Esophagus muscularis mucosa (tissue), 3 donors: ENCODE measurements around the gene CCDC127.
"Not testable (repeated sequence)": the region's sequence is repeated elsewhere in the genome, so short reads cannot be mapped to it uniquely, and the experiment has no call there.

Experiments
- POLR2A ChIP-seq: fragments of 450-650 bp; IDR thresholded peaks from one replicate; pipeline ENCODE4 v1.6.1; 2017; ENCODE audit warnings: antibody characterized with exemption, moderate library complexity, mild to moderate bottlenecking, low read depth
- TF ChIP-seq, protein P1 (sequence below), 3 experiments: fragments of 200-600 bp in 2 of 3; fragments of 450-650 bp in 1 of 3; sonication (generic) in 2 of 3; IDR thresholded peaks; one replicate each; pipeline ENCODE4 v1.5.1; 2017 to 2019; ENCODE audit warnings: antibody characterized with exemption in 3 of 3, mild to moderate bottlenecking in 2 of 3, moderate library complexity in 1 of 3

DNA sequence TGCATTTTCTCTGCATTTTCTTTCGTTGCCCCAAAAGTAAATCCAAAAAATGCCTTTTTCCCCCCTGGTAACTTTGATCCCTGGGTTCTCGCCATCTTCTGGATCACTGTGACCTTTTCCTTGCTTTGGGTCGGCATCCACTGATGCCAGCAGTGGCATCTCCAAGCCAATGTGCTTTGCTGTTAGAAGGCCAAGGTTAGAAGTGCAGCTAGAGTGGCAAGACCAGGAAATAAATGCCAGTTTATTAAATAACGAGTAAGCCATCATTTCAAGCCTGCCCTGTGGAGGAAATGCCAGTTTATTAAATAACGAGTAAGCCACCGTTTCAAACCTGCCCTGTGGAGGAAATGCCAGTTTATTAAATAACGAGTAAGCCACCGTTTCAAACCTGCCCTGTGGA, 33.6 kb upstream of the CCDC127 start:
- TF ChIP-seq, protein P1, sequence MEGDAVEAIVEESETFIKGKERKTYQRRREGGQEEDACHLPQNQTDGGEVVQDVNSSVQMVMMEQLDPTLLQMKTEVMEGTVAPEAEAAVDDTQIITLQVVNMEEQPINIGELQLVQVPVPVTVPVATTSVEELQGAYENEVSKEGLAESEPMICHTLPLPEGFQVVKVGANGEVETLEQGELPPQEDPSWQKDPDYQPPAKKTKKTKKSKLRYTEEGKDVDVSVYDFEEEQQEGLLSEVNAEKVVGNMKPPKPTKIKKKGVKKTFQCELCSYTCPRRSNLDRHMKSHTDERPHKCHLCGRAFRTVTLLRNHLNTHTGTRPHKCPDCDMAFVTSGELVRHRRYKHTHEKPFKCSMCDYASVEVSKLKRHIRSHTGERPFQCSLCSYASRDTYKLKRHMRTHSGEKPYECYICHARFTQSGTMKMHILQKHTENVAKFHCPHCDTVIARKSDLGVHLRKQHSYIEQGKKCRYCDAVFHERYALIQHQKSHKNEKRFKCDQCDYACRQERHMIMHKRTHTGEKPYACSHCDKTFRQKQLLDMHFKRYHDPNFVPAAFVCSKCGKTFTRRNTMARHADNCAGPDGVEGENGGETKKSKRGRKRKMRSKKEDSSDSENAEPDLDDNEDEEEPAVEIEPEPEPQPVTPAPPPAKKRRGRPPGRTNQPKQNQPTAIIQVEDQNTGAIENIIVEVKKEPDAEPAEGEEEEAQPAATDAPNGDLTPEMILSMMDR (IDR thresholded peaks at IDR 0.05): not testable (repeated sequence)
- not testable (repeated sequence) for TF ChIP-seq POLR2A
